NCI-H187 treated with DMSO at 0.1 percent for 48 hours (cell line): ENCODE measurements around the gene PRDM16.
"Not testable (repeated sequence)": the region's sequence is repeated elsewhere in the genome, so short reads cannot be mapped to it uniquely, and the experiment has no call there.

Experiments used
- DNase-seq: peaks from one replicate; lab custom pipeline; 2025; lab: John Stamatoyannopoulos, UW

Gene PRDM16

GRCh38 chr1:3229081-3229725, 160.2 kb downstream of the PRDM16 start:
- DNase-seq, result no peak

GRCh38 chr1:3230553-3230952, 161.6 kb downstream of the PRDM16 start:
- no peak for DNase-seq

- no peak for DNase-seq
Observed at GRCh38 chr1:3231245-3231644, 162.2 kb downstream of the PRDM16 start.

- DNase-seq, result no peak
Observed at GRCh38 chr1:3231826-3232225, 162.8 kb downstream of the PRDM16 start.

- no peak for DNase-seq
Observed at GRCh38 chr1:3233031-3233430, 164.0 kb downstream of the PRDM16 start.

GRCh38 chr1:3233551-3233950, 164.5 kb downstream of the PRDM16 start:
- no peak for DNase-seq

- no peak for DNase-seq
Observed at GRCh38 chr1:3234281-3234680, 165.3 kb downstream of the PRDM16 start.

- no peak for DNase-seq
Observed at GRCh38 chr1:3234956-3235355, 166.0 kb downstream of the PRDM16 start.

GRCh38 chr1:3235496-3235895, 166.5 kb downstream of the PRDM16 start:
- no peak for DNase-seq

- DNase-seq, result no peak
Observed at GRCh38 chr1:3236361-3236760, 167.4 kb downstream of the PRDM16 start.

- no peak for DNase-seq
Observed at GRCh38 chr1:3236955-3237354, 168.0 kb downstream of the PRDM16 start.

GRCh38 chr1:3237570-3237969, 168.6 kb downstream of the PRDM16 start:
- no peak for DNase-seq

GRCh38 chr1:3237994-3238702, 169.1 kb downstream of the PRDM16 start:
- DNase-seq, result no peak

GRCh38 chr1:3238703-3239278, 169.8 kb downstream of the PRDM16 start:
- DNase-seq, result no peak

GRCh38 chr1:3239991-3240390, 171.0 kb downstream of the PRDM16 start:
- DNase-seq, result not testable (repeated sequence)

- no peak for DNase-seq
Observed at GRCh38 chr1:3240524-3241235, 171.7 kb downstream of the PRDM16 start.

GRCh38 chr1:3241236-3241550, 172.2 kb downstream of the PRDM16 start:
- no peak for DNase-seq

GRCh38 chr1:3241673-3242407, 172.8 kb downstream of the PRDM16 start:
- DNase-seq, result no peak

GRCh38 chr1:3242408-3243260, 173.6 kb downstream of the PRDM16 start:
- no peak for DNase-seq

GRCh38 chr1:3243304-3243703, 174.3 kb downstream of the PRDM16 start:
- DNase-seq, result no peak
